ENCODE results near the gene SFTPD.

SFTPD gene

GRCh38 chr10:79942261-79943185 is 6.4 kb downstream of the SFTPD start:
- H3K4me1 ChIP-seq (ENCODE audit: low read length): no peaks in the 10 kb centered on the region
- H3K9me2 ChIP-seq (replicated peaks; ENCODE audit: insufficient read depth, low read length): no peaks in the 10 kb centered on the region
- no peak overlapping the region for H3K4me2 ChIP-seq (ENCODE audit: low read depth, low read length)
- no peak overlapping the region for H3K27ac ChIP-seq (ENCODE audit: low read length)
- H3F3A ChIP-seq (ENCODE audit: insufficient read depth, low read length): no peaks in the 10 kb centered on the region
- no peaks in the 10 kb centered on the region for H3K79me2 ChIP-seq (ENCODE audit: low read length)
- no peak overlapping the region for H2AFZ ChIP-seq (ENCODE audit: low read length)
- H3K9me3 ChIP-seq (replicated peaks; ENCODE audit: insufficient read depth, low read length): no peaks in the 10 kb centered on the region
- H4K20me1 ChIP-seq (ENCODE audit: insufficient read depth, low read length): no peaks in the 10 kb centered on the region
- no peaks in the 10 kb centered on the region for H3K36me3 ChIP-seq (replicated peaks; ENCODE audit: insufficient read depth, low read length)
- no peak overlapping the region for H3K9ac ChIP-seq (ENCODE audit: low read length)
- TF ChIP-seq EZH2 (optimal IDR thresholded peaks at IDR 0.05; ENCODE audit: low read depth, low read length) (no peak), EZH2phosphoT487 (IDR thresholded peaks at IDR 0.05; ENCODE audit: low read length) (no peak), CTCF (IDR thresholded peaks at IDR 0.05; ENCODE audit: low read length) (no peak)
- H3K4me3 ChIP-seq (ENCODE audit: low read length): no peak overlapping the region
- no peak for DNase-seq
- H3K27me3 ChIP-seq (replicated peaks; ENCODE audit: insufficient read depth, low read length): no peaks in the 10 kb centered on the region

GRCh38 chr10:79941585-79942210 is 7.2 kb downstream of the SFTPD start:
- H4K20me1 ChIP-seq (ENCODE audit: insufficient read depth, low read length): no peaks in the 10 kb centered on the region
- H3F3A ChIP-seq (ENCODE audit: insufficient read depth, low read length): no peaks in the 10 kb centered on the region
- TF ChIP-seq CTCF (IDR thresholded peaks at IDR 0.05; ENCODE audit: low read length): no peak
- no peak for TF ChIP-seq EZH2phosphoT487 (IDR thresholded peaks at IDR 0.05; ENCODE audit: low read length)
- no peak for TF ChIP-seq EZH2 (optimal IDR thresholded peaks at IDR 0.05; ENCODE audit: low read depth, low read length)
- H3K4me3 ChIP-seq (ENCODE audit: low read length): no peak overlapping the region
- no peak overlapping the region for H3K9ac ChIP-seq (ENCODE audit: low read length)
- no peak overlapping the region for H3K4me2 ChIP-seq (ENCODE audit: low read depth, low read length)
- no peaks in the 10 kb centered on the region for H3K4me1 ChIP-seq (ENCODE audit: low read length)
- no peak overlapping the region for H2AFZ ChIP-seq (ENCODE audit: low read length)
- no peaks in the 10 kb centered on the region for H3K36me3 ChIP-seq (replicated peaks; ENCODE audit: insufficient read depth, low read length)
- H3K27ac ChIP-seq (ENCODE audit: low read length): no peak overlapping the region
- no peak for DNase-seq
- H3K9me3 ChIP-seq (replicated peaks; ENCODE audit: insufficient read depth, low read length): no peaks in the 10 kb centered on the region
- no peaks in the 10 kb centered on the region for H3K27me3 ChIP-seq (replicated peaks; ENCODE audit: insufficient read depth, low read length)
- no peaks in the 10 kb centered on the region for H3K79me2 ChIP-seq (ENCODE audit: low read length)
- no peaks in the 10 kb centered on the region for H3K9me2 ChIP-seq (replicated peaks; ENCODE audit: insufficient read depth, low read length)

GRCh38 chr10:79941146-79941545 is 7.8 kb downstream of the SFTPD start:
- Histone ChIP-seq H2AFZ (ENCODE audit: low read length) (no peak overlapping the region), H3K27ac (ENCODE audit: low read length) (no peak overlapping the region), H3K9me2 (replicated peaks; ENCODE audit: insufficient read depth, low read length) (no peaks in the 10 kb centered on the region), H3F3A (ENCODE audit: insufficient read depth, low read length) (no peaks in the 10 kb centered on the region), H3K4me3 (ENCODE audit: low read length) (no peak overlapping the region), H3K4me2 (ENCODE audit: low read depth, low read length) (no peak overlapping the region), H3K4me1 (ENCODE audit: low read length) (no peaks in the 10 kb centered on the region), H4K20me1 (ENCODE audit: insufficient read depth, low read length) (no peaks in the 10 kb centered on the region), H3K27me3 (replicated peaks; ENCODE audit: insufficient read depth, low read length) (no peaks in the 10 kb centered on the region), H3K79me2 (ENCODE audit: low read length) (no peaks in the 10 kb centered on the region), H3K9me3 (replicated peaks; ENCODE audit: insufficient read depth, low read length) (no peaks in the 10 kb centered on the region), H3K9ac (ENCODE audit: low read length) (no peak overlapping the region), H3K36me3 (replicated peaks; ENCODE audit: insufficient read depth, low read length) (no peaks in the 10 kb centered on the region)
- TF ChIP-seq EZH2phosphoT487 (IDR thresholded peaks at IDR 0.05; ENCODE audit: low read length) (no peak), CTCF (IDR thresholded peaks at IDR 0.05; ENCODE audit: low read length) (no peak), EZH2 (optimal IDR thresholded peaks at IDR 0.05; ENCODE audit: low read depth, low read length) (no peak)
- DNase-seq: no peak
